SJSA1 (cell line): ENCODE results near the gene TMEM229A. TPM values are rescaled to one million over a fixed set of nuclear protein-coding genes. Genes with fewer than 3 reads are reported as not detected.
"Not testable (repeated sequence)": the region's sequence is repeated elsewhere in the genome, so short reads cannot be mapped to it uniquely, and the experiment has no call there.

ENCODE experiments used
- DNase-seq, 2 experiments: peaks; one replicate each; pipeline ENCODE4 v3.0.0-alpha.2; 2015 to 2020; ENCODE audit warnings: low spot score in 2 of 2, low read depth in 1 of 2
- H3K27ac ChIP-seq: fragments of 250-450 bp; sonication (Bioruptor Pico); 2 replicates; pipeline ENCODE4 v1.5.1; 2020; ENCODE audit warnings: mild to moderate bottlenecking, moderate library complexity
- H3K27me3 ChIP-seq: fragments of 250-450 bp; sonication (Bioruptor Pico); replicated peaks from 2 replicates; pipeline ENCODE4 v1.5.1; 2020; ENCODE audit warnings: mild to moderate bottlenecking, moderate library complexity
- H3K36me3 ChIP-seq: fragments of 250-450 bp; sonication (Bioruptor Pico); 2 replicates; pipeline ENCODE4 v1.5.1; 2020; ENCODE audit warnings: mild to moderate bottlenecking
- H3K4me1 ChIP-seq: fragments of 250-450 bp; sonication (Bioruptor Pico); replicated peaks from 2 replicates; pipeline ENCODE4 v1.6.1; 2021; ENCODE audit warnings: mild to moderate bottlenecking
- H3K4me3 ChIP-seq: fragments of 250-450 bp; sonication (Bioruptor Pico); 2 replicates; pipeline ENCODE4 v1.5.1; 2020; ENCODE audit warnings: mild to moderate bottlenecking
- H3K9me3 ChIP-seq: fragments of 250-450 bp; sonication (Bioruptor Pico); replicated peaks from 2 replicates; pipeline ENCODE4 v1.5.1; 2020; ENCODE audit warnings: mild to moderate bottlenecking
- total RNA-seq: library from RNA; depleted of rRNA; stranded (reverse); fragments of >200 nt; shearing (Covaris generic); gene quantifications from 2 replicates; pipeline ENCODE4 v1.2.3, GENCODE V29; 2014

TMEM229A gene
- total RNA-seq, 1 experiment from 2014 or later = not detected

DNA sequence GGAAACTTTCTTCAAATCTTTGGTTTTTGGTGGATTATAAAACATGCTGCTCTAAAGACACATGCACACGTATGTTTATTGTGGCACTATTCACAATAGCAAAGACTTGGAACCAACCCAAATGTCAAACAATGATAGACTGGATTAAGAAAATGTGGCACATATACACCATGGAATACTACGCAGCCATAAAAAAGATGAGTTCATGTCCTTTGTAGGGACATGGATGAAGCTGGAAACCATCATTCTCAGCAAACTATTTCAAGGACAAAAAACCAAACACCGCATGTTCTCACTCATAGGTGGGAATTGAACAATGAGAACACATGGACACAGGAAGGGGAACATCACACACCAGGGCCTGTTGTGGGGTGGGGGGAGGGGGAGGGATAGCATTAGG, 8.5 kb downstream of the TMEM229A start:
- not testable (repeated sequence) for H3K4me1 ChIP-seq, H3K27ac ChIP-seq, H3K4me3 ChIP-seq, H3K36me3 ChIP-seq, DNase-seq, H3K9me3 ChIP-seq, H3K27me3 ChIP-seq

DNA sequence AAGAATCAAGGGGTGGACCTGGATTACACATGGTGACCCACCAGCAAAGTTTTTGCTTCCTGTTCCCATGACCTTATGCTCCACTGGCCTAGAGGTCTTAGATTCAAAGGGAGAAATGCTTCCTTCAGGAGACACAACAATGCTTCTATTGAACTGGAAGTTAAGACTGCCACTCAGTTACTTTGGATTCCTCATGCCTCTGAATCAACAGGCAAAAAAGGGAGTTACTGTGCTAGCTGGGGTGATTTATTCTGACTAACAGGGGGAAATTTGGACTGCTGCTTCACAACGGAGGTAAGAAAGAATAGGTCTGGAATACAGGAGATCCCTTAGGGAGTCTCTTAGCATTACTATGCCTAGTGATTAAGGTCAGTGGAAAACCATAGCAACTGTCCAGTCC, 10.3 kb downstream of the TMEM229A start:
- H3K27me3 ChIP-seq = peaks cover 3% of the 10 kb centered on the region; the same call in 1 of the 2 replicates
- H3K27ac ChIP-seq = no peak overlapping the region
- H3K9me3 ChIP-seq = no peaks in the 10 kb centered on the region
- no peaks in the 10 kb centered on the region for H3K36me3 ChIP-seq
- no peak for DNase-seq
- no peaks in the 10 kb centered on the region for H3K4me1 ChIP-seq
- no peak overlapping the region for H3K4me3 ChIP-seq

DNA sequence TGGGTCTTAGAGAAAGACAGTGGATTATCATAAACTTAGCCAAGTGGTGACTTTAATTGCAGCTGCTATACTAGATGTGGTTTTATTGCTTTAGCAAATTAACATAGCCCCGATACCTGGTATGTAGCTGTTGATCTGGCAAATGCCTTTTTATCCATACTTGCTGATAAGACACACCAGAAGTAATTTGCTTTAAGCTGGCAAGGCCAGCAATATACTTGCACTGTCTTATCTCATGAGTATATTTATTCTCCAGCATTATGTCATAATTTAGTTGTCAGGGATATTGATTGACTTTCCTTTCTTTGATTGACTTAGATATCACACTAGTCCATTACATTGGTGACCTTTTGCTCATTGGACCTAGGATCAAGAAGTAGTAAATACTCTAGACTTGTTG, 12.8 kb downstream of the TMEM229A start:
- Histone ChIP-seq H3K4me3 (no peak overlapping the region), H3K4me1 (no peaks in the 10 kb centered on the region), H3K9me3 (no peaks in the 10 kb centered on the region), H3K27ac (no peak overlapping the region), H3K36me3 (no peaks in the 10 kb centered on the region), H3K27me3 (no peaks in the 10 kb centered on the region)
- no peak for DNase-seq

DNA sequence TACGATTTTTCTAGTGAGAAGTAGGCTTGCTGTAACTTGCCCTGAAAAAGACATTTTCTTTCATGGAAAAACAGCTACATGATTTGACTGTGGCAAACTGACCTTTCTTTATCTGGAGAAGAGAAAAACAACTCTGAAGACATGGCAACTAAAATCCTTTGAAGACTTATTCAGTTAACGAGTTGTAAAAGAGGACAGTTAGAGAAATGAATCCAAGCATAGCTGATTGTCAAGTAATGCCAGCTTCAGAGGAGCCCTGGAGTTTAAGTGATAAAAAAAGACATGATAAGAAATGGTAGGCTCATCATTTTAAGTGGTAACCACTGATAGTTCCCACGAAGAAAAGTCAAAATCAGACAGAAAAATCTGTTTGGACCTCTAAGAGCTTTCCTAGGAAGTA, 19.6 kb downstream of the TMEM229A start:
- H3K27me3 ChIP-seq = no peaks in the 10 kb centered on the region
- H3K27ac ChIP-seq = no peak overlapping the region
- no peak overlapping the region for H3K4me3 ChIP-seq
- H3K36me3 ChIP-seq = no peaks in the 10 kb centered on the region
- H3K9me3 ChIP-seq = no peaks in the 10 kb centered on the region
- DNase-seq = no peak
- H3K4me1 ChIP-seq = no peaks in the 10 kb centered on the region

DNA sequence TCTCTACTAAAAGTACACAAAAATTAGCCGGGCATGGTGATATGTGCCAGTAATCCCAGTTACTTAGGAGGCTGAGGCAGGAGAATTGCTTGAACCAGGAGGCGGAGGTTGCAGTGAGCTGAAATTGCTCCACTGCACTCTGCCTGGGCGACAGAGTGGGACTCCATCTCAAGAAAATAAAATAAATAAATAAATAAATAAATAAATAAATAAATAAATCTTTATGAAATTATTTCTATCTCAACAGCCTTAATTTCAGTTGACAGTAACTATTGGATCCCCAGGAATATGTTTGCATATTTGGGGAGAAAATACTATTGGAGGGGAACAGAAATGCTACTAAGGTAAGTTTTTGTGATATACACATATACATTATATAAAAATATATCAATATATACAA, 20.0 kb downstream of the TMEM229A start:
- no peaks in the 10 kb centered on the region for H3K9me3 ChIP-seq
- no peak for DNase-seq

GRCh38 chr7:124009321-124009720, 23.5 kb downstream of the TMEM229A start:
- Histone ChIP-seq H3K36me3 (no peaks in the 10 kb centered on the region), H3K9me3 (no peaks in the 10 kb centered on the region), H3K4me1 (no peaks in the 10 kb centered on the region), H3K27ac (no peak overlapping the region), H3K4me3 (no peak overlapping the region), H3K27me3 (no peaks in the 10 kb centered on the region)
- DNase-seq = no peak

More for the DNA sequence above, 20.0 kb downstream of the TMEM229A start:
- H3K27me3 ChIP-seq = no peaks in the 10 kb centered on the region
- H3K4me3 ChIP-seq = no peak overlapping the region
- H3K4me1 ChIP-seq = no peaks in the 10 kb centered on the region
- H3K27ac ChIP-seq = no peak overlapping the region
- no peaks in the 10 kb centered on the region for H3K36me3 ChIP-seq

DNA sequence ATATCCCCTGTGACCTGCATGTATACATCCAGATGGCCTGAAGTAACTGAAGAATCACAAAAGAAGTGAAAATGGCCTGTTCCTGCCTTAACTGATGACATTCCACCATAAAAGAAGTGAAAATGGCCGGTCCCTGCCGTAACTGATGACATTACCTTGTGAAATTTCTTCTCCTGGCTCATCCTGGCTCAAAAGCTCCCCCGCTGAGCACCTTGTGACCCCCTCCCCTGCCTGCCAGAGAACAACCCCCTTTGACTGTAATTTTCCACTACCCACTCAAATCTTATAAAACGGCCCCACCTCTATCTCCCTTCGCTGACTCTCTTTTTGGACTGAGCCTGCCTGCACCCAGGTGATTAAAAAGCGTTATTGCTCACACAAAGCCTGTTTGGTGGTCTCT, 24.6 kb downstream of the TMEM229A start:
- not testable (repeated sequence) for H3K9me3 ChIP-seq, H3K4me1 ChIP-seq, H3K4me3 ChIP-seq, H3K36me3 ChIP-seq, H3K27me3 ChIP-seq, DNase-seq, H3K27ac ChIP-seq

- Histone ChIP-seq H3K27me3 (no peaks in the 10 kb centered on the region), H3K4me1 (no peaks in the 10 kb centered on the region), H3K4me3 (no peak overlapping the region), H3K9me3 (no peaks in the 10 kb centered on the region), H3K27ac (no peak overlapping the region), H3K36me3 (no peaks in the 10 kb centered on the region)
- no peak for DNase-seq
Measured at GRCh38 chr7:123999703-124000102, 33.2 kb downstream of the TMEM229A start.

DNA sequence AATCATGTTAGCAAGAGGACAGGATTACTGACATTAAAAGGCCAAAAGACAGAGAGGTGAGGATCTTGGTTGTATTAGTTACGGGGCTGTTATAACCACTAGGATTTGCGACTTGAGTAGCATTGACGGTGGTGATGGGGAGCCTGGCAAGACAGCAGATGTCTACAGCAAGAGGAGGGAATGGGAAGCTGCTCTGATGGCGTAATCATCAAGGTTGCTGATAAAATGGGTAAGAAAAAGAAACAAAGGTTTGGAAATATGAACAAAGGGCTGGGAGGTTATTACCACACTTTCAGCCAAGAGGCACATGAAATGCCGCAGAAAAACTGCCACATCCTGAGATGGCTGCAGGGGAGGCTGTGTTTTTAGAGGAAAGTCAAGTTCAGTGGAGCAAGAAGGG, 33.9 kb downstream of the TMEM229A start:
- no peaks in the 10 kb centered on the region for H3K36me3 ChIP-seq
- H3K4me3 ChIP-seq = no peak overlapping the region
- H3K4me1 ChIP-seq = no peaks in the 10 kb centered on the region
- H3K9me3 ChIP-seq = no peaks in the 10 kb centered on the region
- no peak overlapping the region for H3K27ac ChIP-seq
- no peak for DNase-seq
- no peaks in the 10 kb centered on the region for H3K27me3 ChIP-seq

DNA sequence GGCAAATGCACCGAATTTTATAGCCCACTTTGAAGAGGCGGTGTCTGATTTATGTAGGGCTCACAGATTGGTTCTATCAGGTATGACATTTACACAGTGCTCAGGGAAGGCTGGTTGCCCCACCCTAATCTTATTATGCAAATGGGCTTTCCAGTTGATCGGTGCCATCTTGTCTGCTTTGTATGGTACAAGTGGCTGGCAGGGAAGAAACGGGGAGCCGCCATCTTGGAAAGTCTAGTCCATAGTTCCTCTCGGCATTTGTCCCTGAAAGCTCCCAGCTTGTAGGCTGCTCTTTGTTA, 36.6 kb downstream of the TMEM229A start:
- Histone ChIP-seq H3K4me1 (no peaks in the 10 kb centered on the region), H3K4me3 (no peak overlapping the region), H3K27me3 (no peaks in the 10 kb centered on the region), H3K9me3 (no peaks in the 10 kb centered on the region), H3K27ac (no peak overlapping the region), H3K36me3 (no peaks in the 10 kb centered on the region)
- no peak for DNase-seq

DNA sequence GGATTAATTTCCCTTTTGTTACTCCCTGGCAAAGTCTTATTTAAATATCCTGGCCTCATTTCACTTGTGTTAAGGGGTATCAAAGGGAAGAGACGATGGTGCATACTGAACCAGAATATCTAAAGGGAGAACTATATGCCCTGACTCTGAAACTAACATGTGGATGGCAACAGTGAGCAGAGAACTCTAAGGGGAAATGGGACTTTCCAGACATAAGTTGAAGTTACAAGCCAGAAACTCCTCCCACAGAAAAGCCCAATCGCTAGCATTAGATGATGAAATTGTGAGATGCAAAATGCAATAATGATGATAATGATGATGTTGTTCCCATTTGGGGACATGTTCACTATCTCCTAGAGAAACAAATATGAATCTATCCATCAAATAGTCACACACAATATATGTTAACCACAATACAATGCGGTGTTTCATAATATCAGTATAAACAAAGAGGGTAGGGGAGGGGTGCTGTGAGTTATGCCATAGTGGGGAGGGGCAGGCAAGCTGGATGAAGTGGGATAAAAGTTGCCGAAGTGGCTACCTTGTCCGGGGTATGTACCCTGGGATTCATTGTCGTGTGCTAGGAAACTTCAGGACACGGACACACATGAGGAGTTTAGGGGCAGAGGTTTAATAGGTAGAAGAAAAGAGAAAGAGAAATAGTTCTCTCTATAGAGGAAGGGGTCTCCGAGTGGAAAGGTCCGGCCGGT, 37.1 kb downstream of the TMEM229A start:
- DNase-seq = no peak
- no peaks in the 10 kb centered on the region for H3K4me1 ChIP-seq

GRCh38 chr7:123994449-123994848, 38.4 kb downstream of the TMEM229A start:
- no peak for DNase-seq
- no peaks in the 10 kb centered on the region for H3K4me1 ChIP-seq
- no peak overlapping the region for H3K4me3 ChIP-seq
- H3K9me3 ChIP-seq = no peaks in the 10 kb centered on the region
- no peaks in the 10 kb centered on the region for H3K27me3 ChIP-seq
- H3K27ac ChIP-seq = no peak overlapping the region
- H3K36me3 ChIP-seq = no peaks in the 10 kb centered on the region

More for the DNA sequence above, 37.1 kb downstream of the TMEM229A start:
- Histone ChIP-seq H3K36me3 (no peaks in the 10 kb centered on the region), H3K4me3 (no peak overlapping the region), H3K27ac (no peak overlapping the region), H3K27me3 (no peaks in the 10 kb centered on the region), H3K9me3 (no peaks in the 10 kb centered on the region)

DNA sequence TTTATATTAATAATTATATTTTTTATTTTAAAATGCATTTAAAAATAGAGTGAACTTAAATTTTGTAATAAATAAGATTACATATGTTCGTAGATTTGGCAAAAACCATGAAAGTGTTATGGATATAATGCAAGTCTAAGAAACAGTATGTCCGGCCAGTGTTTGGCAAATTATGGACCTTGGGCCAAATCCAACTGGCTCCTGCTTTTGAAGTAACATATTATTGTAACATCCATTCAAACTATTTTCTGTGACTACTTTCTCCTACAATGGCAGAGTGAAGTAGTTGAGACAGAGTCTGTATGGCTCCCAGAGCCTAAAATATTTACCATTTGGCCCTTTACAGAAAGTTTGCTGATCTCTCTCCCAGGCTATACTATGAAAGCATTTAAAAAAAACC, 38.9 kb downstream of the TMEM229A start:
- Histone ChIP-seq H3K27me3 (no peaks in the 10 kb centered on the region), H3K27ac (no peak overlapping the region), H3K4me1 (no peaks in the 10 kb centered on the region), H3K36me3 (no peaks in the 10 kb centered on the region), H3K9me3 (no peaks in the 10 kb centered on the region), H3K4me3 (no peak overlapping the region)
- no peak for DNase-seq

GRCh38 chr7:123992913-123993518, 39.9 kb downstream of the TMEM229A start:
- DNase-seq = no peak
- Histone ChIP-seq H3K4me3 (no peak overlapping the region), H3K36me3 (no peaks in the 10 kb centered on the region), H3K9me3 (no peaks in the 10 kb centered on the region), H3K27me3 (no peaks in the 10 kb centered on the region), H3K4me1 (no peaks in the 10 kb centered on the region), H3K27ac (no peak overlapping the region)

DNA sequence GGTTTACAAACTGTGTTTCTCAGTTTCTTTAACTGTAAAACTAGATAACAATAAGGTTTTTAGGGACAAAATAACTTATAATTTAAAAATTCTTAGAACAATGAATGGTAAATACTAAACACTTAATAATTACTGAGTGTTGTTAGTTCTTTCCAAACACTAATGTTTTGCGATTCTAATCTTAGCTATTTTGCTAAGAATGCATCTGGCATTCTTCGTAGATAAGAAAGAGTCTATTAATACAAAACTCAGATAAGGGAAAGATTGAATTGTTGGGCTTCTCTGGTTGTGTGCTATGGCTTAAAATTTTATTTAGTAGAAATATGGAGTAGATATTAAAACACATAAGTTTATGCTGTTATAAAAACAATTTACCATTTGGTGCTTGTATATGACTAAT, 45.4 kb downstream of the TMEM229A start:
- H3K27ac ChIP-seq = no peak overlapping the region
- no peak overlapping the region for H3K4me3 ChIP-seq
- no peak for DNase-seq
- no peaks in the 10 kb centered on the region for H3K4me1 ChIP-seq
- H3K9me3 ChIP-seq = no peaks in the 10 kb centered on the region
- H3K27me3 ChIP-seq = no peaks in the 10 kb centered on the region
- H3K36me3 ChIP-seq = no peaks in the 10 kb centered on the region
